Measurements from ENCODE around the gene VPS9D1.
"Not testable (repeated sequence)": the region's sequence is repeated elsewhere in the genome, so short reads cannot be mapped to it uniquely, and the experiment has no call there.

The VPS9D1 gene

GRCh38 chr16:89671565-89671964, 49.1 kb downstream of the VPS9D1 start:
- DNase-seq (ENCODE audit: low read depth); H3K4me3 ChIP-seq (ENCODE audit: low read depth, low read length): not testable (repeated sequence)

GRCh38 chr16:89670496-89671431, 49.9 kb downstream of the VPS9D1 start:
- no peak for DNase-seq (ENCODE audit: low read depth)
- no peak overlapping the region for H3K4me3 ChIP-seq (ENCODE audit: low read depth, low read length)

GRCh38 chr16:89669755-89670154, 50.9 kb downstream of the VPS9D1 start:
- DNase-seq (ENCODE audit: low read depth) = no peak
- H3K4me3 ChIP-seq (ENCODE audit: low read depth, low read length) = no peak overlapping the region

- H3K4me3 ChIP-seq (ENCODE audit: low read depth, low read length) = no peak overlapping the region
- DNase-seq (ENCODE audit: low read depth) = no peak
Measured at GRCh38 chr16:89668790-89669158, 51.9 kb downstream of the VPS9D1 start.

- no peak for DNase-seq (ENCODE audit: low read depth)
- H3K4me3 ChIP-seq (ENCODE audit: low read depth, low read length) = no peak overlapping the region
Measured at GRCh38 chr16:89667633-89668032, 53.1 kb downstream of the VPS9D1 start.

GRCh38 chr16:89667000-89667399, 53.7 kb downstream of the VPS9D1 start:
- DNase-seq (ENCODE audit: low read depth); H3K4me3 ChIP-seq (ENCODE audit: low read depth, low read length): not testable (repeated sequence)

- not testable (repeated sequence) for H3K4me3 ChIP-seq (ENCODE audit: low read depth, low read length); DNase-seq (ENCODE audit: low read depth)
Measured at GRCh38 chr16:89664238-89664637, 56.5 kb downstream of the VPS9D1 start.

GRCh38 chr16:89661215-89661614, 59.5 kb downstream of the VPS9D1 start:
- no peak overlapping the region for H3K4me3 ChIP-seq (ENCODE audit: low read depth, low read length)
- no peak for DNase-seq (ENCODE audit: low read depth)

- H3K4me3 ChIP-seq (ENCODE audit: low read depth, low read length) = no peak overlapping the region
- DNase-seq (ENCODE audit: low read depth) = no peak
Measured at GRCh38 chr16:89660146-89660545, 60.6 kb downstream of the VPS9D1 start.

GRCh38 chr16:89658221-89658879, 62.3 kb downstream of the VPS9D1 start:
- DNase-seq (ENCODE audit: low read depth) = no peak
- peak overlapping the region; percentile 79 for H3K4me3 ChIP-seq (ENCODE audit: low read depth, low read length)

GRCh38 chr16:89657442-89658220, 63.1 kb downstream of the VPS9D1 start, which contains the start of the genes CHMP1A and SPATA33:
Gene CHMP1A (minus strand): TSS chr16:89657708. CDS start chr16:89657588, 120 bp downstream.
Gene SPATA33 (plus strand): TSS chr16:89657836. CDS start chr16:89657912, 76 bp downstream.
- DNase-seq (ENCODE audit: low read depth) = peak; percentile 41
- H3K4me3 ChIP-seq (ENCODE audit: low read depth, low read length) = peak within 1 kb of the TSS; percentile 79

Measured in skeletal muscle cell (primary cell).